ENCODE data around the gene MDGA2. TPM values are rescaled to one million over a fixed set of nuclear protein-coding genes. Genes with fewer than 3 reads are reported as not detected.
"Not testable (repeated sequence)": the region's sequence is repeated elsewhere in the genome, so short reads cannot be mapped to it uniquely, and the experiment has no call there.

Gene MDGA2
- polyA plus RNA-seq, 3 donors, result 0.06 TPM; not detected in 2

DNA sequence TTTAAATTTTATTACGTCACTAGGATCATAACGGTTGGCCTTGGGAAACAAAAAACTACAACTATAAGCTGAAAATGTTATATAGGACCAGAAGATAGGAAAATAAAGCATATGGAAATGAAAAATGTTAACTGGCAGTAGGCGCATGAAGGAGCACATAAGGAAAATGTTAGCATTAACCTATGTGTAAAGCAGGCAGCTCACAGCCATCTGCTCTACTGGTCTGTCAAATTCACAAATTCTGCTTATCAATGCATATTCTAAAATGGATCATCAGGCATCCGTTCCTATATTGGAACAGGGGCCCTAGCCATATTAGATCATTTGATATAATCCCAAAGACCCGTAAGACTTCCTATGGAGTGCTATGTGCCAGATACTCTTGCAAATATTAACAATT is 263.9 kb downstream of the MDGA2 start:
- 76 to 90% (median 90%) methylated on average over 5 of the region's 5 CpGs for WGBS, 3 donors
- H3K27ac ChIP-seq (ENCODE audit: low read depth, low read length), result no peak overlapping the region

DNA sequence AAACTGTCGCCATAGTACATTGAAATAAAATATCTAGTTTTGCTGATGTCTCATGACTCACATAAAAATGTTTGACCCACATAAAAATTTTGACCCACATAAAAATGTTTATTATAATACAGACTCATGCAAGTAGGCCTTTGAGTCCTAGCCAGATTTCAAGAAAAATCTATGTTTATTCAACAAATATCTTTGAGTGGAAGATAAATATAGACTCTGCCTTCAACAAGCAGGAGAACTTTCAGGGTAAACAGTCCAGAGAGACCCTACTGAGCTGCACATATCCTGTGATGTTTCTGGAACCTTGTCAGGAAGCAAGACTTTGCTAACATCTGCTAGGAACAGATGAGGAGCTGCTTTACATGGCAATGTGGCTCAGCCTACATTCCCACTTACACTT is 283.1 kb downstream of the MDGA2 start:
- WGBS, 3 donors, result 57 to 77% (median 62%) methylated on average over 1 of the region's 1 CpG
- no peak overlapping the region for H3K27ac ChIP-seq (ENCODE audit: low read depth, low read length)

DNA sequence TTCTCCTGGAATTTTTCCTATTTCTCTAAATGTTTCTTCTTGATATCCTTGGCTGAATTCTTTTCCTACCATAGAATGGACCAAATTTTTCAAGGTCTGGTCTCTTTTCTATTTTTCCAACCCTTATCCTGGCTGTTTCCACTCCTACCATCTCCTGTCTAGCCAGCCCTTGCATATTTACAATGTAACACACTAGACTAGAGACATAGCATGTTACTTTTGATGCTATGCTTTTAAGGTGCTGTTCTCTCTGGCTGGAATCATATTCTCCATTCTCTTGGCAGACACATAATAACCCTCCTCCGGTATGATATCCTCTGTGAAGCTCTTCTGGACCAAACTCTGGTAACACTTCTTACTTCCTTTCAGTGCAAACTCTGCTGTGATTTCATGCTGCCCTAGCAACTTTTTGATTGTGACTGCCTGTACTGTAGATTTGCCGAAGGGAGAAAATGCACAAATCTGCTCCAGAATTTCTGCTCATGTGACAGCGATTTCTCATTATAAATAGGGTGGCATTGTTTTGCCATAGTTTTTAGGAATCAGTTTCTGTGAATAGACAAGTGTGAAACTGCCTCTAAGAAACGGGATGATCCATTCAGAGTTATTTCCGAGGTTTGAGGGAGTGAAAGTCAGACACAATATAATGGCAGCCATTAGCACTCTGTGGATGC is 284.4 kb downstream of the MDGA2 start:
- 69 to 80% (median 76%) methylated on average over 5 of the region's 5 CpGs for WGBS, 3 donors
- no peak overlapping the region for H3K27ac ChIP-seq (ENCODE audit: low read depth, low read length)

DNA sequence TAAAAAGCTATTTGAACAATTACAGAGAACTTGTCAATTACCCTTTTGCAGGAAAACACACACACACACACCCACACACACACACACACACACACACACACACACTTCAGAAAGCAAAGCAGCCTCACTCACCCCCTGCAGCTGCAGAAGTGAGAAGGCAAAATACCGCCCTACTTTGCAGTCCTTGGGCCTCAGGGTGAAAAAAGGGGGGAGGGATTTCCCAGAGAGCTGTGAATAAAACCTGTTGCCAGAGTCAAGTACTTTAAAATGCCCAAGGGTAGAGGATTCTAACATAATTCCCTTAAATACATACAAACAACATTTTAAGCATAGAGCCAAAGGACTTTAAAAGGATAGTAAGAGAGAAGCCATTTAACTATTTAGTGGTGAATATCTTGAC is 285.9 kb downstream of the MDGA2 start:
- no peak overlapping the region for H3K27ac ChIP-seq (ENCODE audit: low read depth, low read length)
- 13 to 69% (median 58%) methylated on average over 1 of the region's 1 CpG for WGBS, 3 donors

DNA sequence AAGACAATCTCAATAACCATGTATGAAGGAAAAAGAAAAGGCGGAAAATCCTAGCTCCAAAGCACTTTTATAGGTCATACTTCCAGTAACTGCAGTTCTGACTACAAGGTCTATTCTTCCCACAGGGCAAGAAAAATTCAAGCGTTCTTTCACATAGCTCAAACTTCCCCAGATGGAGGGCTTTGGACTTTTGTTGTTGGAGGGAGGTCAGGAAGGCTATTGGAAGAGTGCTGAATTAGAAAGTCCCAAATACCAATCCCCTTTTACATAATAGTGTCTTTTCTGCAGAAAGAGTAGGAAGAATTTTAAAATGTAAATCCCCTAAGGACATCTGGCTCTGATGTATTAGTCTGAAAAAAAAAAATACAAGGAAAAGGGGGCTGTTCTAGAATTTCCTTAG is 309.4 kb downstream of the MDGA2 start:
- 64 to 76% (median 71%) methylated on average over 2 of the region's 2 CpGs for WGBS, 3 donors
- H3K27ac ChIP-seq (ENCODE audit: low read depth, low read length), result no peak overlapping the region

DNA sequence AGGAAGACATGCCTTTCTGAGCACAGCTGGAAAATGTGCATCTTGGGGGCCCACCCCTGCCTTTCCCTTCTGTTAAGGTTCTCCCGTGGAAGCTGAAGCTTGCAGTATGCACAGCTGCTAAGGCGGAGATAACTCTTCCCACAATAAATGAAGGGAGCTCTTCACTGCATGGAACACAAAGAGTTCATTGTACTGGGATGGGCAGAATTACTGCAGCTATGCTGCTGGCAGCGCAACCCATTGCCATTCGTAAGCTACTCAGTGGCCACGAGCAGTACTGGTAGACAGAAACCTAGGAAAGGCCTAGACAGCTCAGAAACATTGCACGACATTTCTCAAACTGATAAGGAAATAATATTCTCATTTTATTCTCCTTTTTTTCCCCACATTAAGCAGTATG is 310.2 kb downstream of the MDGA2 start:
- 62 to 91% (median 88%) methylated on average over 6 of the region's 6 CpGs for WGBS, 3 donors

DNA sequence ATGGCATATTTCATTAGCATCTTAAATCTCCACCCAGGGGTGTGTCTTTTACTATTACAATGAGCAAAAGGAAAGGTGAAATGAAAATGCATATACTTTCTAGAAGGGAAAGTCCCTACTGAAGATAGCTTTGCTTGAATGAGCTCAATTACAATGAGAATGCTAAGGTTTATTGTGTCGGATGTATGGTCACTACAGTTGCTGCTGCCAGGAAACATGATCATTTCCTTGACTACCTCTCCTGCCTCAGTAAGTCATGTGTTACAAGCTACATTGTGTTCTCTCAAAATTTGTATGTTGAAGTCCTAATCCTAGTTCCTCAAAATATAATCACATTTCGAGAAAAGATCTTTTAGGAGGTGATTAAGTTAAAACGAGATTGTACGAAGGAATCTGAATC is 322.2 kb downstream of the MDGA2 start:
- no peak overlapping the region for H3K27ac ChIP-seq (ENCODE audit: low read depth, low read length)
- WGBS, 3 donors, result 65 to 70% (median 68%) methylated on average over 4 of the region's 4 CpGs

More for the DNA sequence above, 310.2 kb downstream of the MDGA2 start:
- no peak overlapping the region for H3K27ac ChIP-seq (ENCODE audit: low read depth, low read length)

DNA sequence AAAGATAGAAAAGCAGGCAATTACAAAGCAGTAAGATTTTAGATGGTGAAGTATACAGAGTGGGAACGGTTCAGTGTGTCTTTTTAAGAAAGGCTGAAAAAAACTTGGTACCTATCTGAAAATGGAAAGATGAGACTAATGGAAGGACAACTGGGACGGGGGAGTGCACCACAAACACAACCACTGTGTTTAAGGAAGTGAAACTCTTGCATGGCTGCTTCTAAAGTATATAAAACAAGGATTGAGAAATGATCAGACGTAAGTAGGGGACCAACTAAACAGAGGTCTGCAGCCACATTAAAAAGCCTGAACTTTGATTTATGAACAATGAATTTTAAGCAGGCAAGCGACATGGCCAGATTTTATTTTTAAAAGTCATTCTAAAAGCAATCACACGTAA is 328.6 kb downstream of the MDGA2 start:
- 58 to 62% (median 60%) methylated on average over 5 of the region's 5 CpGs for WGBS, 3 donors
- H3K27ac ChIP-seq (ENCODE audit: low read depth, low read length), result no peak overlapping the region

DNA sequence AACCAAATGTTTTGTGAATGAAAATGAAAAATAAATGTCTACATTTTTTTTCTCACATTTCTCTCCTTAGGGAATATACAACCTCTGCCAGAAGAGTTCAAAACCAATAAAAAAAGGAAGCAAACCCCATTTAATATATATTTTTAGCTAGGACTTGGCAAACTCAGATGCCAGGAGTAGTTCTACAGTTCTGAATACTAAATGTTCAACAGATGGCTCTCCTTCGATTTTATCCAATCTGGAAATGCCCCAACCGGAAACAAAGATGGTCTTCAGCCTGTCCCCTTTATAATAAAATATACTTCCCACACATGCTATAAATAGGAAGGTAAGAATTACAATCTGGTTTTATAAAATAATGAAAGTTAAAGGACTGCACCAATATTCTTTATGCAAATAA is 330.4 kb downstream of the MDGA2 start:
- 49 to 69% (median 54%) methylated on average over 2 of the region's 2 CpGs for WGBS, 3 donors
- no peak overlapping the region for H3K27ac ChIP-seq (ENCODE audit: low read depth, low read length)

DNA sequence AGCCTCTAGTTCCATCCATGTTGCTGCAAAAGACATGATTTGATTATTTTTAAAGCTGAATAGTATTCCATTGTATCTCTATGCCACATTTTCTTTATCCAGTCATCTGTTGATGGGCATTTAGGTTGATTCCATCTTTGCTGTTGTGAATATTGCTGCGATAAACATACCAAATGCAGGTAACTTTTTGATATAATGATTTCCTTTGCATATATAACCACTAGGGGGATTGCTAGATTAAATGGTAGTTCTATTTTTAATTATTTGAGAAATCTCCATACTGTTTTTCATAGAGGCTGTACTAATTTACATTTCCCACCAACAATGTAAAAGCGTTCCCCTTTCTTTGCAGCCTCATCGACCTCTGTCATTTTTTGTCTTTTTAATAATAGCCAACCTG is 342.5 kb downstream of the MDGA2 start:
- 83 to 94% (median 94%) methylated on average over 3 of the region's 3 CpGs for WGBS, 3 donors
- H3K27ac ChIP-seq (ENCODE audit: low read depth, low read length), result no peak overlapping the region

DNA sequence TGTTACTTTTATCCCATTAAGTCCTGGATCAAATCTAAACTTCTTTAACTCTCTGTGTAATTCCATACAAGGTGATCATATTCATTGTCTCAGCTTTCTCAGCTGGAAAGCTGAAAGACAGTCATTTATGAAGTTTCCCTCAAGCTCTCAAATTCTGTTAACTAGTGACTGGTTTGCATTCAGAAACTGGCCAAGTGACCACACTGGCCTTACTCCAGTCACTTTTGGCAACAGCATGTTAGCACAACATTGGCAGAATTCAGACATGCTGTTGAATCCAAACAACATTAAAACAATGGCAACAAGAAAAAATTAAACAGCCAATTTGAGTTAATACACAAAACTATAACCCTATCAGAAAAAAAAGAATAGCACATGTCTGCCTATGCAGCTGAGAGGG is 343.3 kb downstream of the MDGA2 start:
- H3K27ac ChIP-seq (ENCODE audit: low read depth, low read length), result no peak overlapping the region

DNA sequence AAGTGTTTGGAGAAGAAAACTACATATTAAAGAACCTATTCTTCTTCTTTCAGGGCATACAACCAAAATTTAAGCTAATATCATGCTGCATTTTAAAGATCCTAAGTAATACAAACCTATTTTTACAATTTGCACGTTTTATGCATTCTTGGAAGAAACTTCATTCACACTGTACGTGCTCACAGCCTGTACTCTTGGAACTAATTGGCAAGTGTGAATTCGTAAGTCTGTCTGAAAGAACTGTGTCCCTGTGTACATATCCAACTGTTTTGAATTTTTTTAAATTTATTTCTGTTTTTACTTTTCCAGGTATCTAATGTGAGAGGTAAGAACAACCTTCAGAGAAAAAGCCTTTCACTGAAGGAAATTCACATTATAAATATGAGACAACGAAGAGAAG is 347.0 kb downstream of the MDGA2 start:
- WGBS, 3 donors, result 62 to 80% (median 79%) methylated on average over 4 of the region's 4 CpGs
- H3K27ac ChIP-seq (ENCODE audit: low read depth, low read length), result no peak overlapping the region

DNA sequence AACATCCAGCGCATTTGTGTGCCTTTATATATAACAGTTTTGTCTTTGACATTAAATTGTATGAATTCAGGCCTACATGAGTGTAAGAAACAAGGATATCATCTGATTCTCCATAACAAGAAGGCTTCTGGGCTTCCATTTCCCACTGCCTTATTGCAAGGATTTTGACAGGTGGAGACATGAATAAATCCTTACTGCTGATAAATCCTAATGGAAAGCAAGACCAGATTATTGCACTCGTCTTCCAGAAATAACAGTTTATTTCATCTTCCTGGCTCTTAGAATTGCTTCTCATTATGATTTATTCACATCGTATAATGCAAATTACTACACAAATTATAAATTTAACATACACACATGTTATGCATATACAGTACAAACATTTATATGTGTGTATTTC is 348.1 kb downstream of the MDGA2 start:
- 81 to 89% (median 89%) methylated on average over 3 of the region's 3 CpGs for WGBS, 3 donors
- H3K27ac ChIP-seq (ENCODE audit: low read depth, low read length), result no peak overlapping the region

DNA sequence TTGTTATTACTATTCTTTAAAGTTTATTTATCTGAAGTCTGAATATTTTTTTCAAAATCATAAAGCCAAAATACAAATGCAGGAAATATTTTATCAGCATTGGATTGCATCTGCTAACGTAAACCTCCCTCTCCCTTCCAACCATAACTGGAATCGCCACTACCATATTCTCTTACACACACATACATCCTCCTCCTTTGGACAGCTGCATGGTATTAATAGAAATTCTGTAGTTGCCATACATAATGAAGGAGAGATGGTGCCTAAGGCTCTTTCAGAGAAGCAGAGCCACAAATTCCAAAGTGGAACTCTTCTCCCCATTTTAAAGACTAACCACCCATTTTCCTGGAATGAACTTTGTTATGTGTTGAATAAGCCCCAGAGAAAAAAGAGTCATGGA is 352.7 kb downstream of the MDGA2 start:
- 76 to 88% (median 86%) methylated on average over 2 of the region's 2 CpGs for WGBS, 3 donors
- H3K27ac ChIP-seq (ENCODE audit: low read depth, low read length), result no peak overlapping the region

DNA sequence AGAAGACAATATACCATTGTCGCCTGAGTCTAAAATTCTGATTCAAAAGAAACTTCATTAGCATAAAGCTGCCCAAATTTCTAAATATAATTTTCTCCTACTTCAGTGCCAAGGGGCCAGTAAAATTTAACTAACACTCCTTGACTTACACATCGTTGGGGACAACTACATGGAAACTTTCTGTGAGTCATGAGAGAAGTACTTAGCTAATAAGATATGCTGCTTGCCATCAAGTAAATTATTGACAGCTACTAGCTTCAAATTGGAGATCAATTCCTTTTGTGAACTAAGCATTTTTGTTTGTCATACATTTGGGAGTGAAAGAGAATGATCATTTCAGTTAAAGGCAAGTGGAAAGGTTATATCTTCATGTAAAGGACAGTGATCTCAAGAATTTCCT is 373.3 kb downstream of the MDGA2 start:
- 52 to 84% (median 80%) methylated on average over 2 of the region's 2 CpGs for WGBS, 3 donors
- no peak overlapping the region for H3K27ac ChIP-seq (ENCODE audit: low read depth, low read length)

DNA sequence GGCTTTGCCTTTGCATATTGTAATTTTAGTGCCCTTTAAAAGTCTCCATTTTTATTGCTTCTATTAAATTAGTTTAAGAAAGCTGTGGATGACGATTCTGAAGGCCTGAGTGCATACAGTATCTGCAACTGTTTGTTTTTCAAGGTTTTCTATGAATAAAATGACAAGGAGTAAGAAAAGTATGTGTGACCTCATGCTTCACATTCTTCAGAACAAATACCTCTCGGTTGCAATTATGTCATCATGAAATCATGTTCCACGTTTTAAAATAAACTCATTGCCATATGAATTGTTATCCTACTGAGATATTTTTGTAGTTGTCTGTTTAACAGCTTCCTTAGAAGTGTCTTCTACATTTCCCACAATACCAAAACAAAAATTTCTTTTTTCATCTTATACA is 374.6 kb downstream of the MDGA2 start:
- H3K27ac ChIP-seq (ENCODE audit: low read depth, low read length), result no peak overlapping the region
- WGBS, 3 donors, result 21 to 55% (median 43%) methylated on average over 3 of the region's 3 CpGs

DNA sequence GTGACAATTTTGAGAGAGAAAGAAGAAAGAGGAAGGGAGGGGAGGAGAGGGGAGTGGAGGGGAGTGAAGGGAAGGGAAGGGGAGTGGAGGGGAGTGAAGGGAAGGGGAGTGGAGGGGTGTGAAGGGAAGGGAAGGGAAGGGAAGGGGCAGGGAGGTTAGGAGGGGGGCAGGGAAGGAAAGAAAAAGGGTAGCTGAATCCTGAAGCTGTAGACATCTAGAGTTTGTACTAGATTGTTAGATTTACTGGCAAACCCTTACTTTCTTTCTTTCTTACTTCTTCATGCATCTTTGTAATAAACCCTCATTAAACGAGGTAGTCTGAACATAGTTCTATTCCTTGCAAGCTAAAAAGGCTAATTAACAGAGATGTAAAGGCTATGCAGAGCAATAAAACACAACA is 378.0 kb downstream of the MDGA2 start:
- no peak overlapping the region for H3K27ac ChIP-seq (ENCODE audit: low read depth, low read length)
- WGBS, 3 donors, result 50 to 68% (median 58%) methylated on average over 1 of the region's 1 CpG

DNA sequence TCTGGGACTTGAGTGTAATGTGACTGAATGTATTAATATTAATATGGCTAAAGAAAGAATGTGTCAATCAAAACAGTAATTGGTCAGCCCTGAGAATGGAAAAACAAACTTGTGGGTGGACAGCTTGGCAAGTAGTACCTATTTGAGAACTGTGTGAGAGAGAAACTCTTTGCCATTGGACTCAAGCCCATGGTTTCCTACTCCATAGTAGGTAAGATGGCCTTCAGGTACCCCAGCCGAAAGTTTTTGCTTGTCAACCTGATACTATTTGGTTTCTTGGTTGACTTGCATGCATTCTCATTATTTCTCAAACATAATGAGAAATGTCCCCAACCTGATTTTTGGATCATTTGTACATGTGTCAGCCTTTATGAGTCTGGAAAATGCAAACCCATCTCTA is 391.1 kb downstream of the MDGA2 start:
- 64 to 94% (median 81%) methylated on average over 1 of the region's 1 CpG for WGBS, 3 donors

DNA sequence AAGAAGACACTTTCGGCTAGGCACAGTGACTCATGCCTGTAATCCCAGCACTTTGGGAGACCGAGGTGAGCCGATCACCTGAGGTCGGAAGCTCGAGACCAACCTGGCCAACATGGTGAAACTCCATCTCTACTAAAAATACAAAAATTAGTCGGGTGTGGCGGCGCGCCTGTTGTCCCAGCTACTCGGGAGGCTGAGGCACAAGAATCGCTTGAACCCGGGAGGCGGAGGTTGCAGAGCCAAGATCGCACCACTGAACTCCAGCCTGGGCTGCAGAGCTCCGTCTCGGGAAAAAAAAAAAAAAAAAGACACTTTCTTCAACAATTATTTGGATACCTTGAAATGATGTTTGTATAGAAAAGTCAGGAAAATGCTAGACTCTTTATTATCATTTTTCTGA is 393.6 kb downstream of the MDGA2 start:
- H3K27ac ChIP-seq (ENCODE audit: low read depth, low read length), result not testable (repeated sequence)
- WGBS, 3 donors, result 92 to 93% (median 92%) methylated on average over 16 of the region's 16 CpGs

More for the DNA sequence above, 391.1 kb downstream of the MDGA2 start:
- no peak overlapping the region for H3K27ac ChIP-seq (ENCODE audit: low read depth, low read length)

DNA sequence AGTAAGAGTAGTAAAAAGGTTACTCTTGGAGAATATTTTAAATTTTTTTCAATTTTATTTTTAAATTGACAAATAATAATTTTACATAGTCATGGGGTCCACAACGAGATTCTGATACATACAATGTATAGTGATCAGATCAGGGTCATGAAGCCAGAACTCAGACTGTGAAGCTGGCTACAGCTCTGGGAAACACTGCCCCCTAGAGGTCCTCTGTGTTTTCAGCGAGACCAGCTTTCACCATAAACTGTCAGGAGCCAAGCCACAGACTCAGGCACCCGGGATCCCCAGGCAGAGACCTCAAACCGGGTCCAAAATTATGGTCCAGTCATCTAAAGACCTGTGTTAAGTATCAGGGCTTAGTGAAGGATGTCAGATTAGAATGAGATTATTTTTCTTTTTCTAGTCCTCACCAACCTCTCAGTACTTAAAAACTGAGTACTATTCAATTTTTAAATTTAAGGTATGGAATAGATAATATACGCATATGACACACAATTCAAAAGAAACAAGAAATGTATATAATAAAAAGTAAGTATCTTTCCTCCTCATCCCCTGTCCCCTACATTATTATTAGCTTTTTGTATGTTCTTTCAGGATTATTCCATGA is 397.1 kb downstream of the MDGA2 start:
- 26 to 30% (median 29%) methylated on average over 5 of the region's 5 CpGs for WGBS, 3 donors
- no peak overlapping the region for H3K27ac ChIP-seq (ENCODE audit: low read depth, low read length)

Data from adipose tissue (tissue), 3 donors.